Measurements from ENCODE around the gene SLC27A1.
"Not testable (repeated sequence)": the region's sequence is repeated elsewhere in the genome, so short reads cannot be mapped to it uniquely, and the experiment has no call there.

SLC27A1 gene

DNA sequence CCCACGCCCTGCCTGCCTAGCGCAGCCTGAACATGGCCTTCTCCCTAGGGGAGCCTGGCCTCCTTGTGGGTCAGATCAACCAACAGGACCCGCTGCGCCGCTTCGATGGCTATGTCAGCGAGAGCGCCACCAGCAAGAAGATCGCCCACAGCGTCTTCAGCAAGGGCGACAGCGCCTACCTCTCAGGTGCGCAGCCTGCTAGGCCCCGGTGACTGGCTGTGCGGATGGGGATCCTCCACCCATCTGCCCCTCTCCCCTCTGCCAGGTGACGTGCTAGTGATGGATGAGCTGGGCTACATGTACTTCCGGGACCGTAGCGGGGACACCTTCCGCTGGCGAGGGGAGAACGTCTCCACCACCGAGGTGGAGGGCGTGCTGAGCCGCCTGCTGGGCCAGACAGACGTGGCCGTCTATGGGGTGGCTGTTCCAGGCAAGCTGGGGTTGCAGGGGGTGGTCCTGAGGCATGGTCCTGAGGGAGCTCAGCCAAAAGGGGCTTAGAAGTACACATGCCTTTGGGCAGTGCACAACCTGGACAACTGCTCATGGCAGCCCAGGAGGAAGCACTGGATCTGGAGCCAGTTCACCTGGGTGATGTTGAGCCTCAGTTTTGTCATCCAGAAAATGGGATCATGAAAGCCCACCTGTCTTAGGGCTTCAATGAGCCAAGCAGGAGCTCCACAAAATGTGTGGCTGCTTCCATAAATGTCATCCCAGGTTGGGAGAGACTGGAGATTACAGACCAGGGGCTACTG, 30.3 kb downstream of the SLC27A1 start:
- TF ChIP-seq, protein P1, sequence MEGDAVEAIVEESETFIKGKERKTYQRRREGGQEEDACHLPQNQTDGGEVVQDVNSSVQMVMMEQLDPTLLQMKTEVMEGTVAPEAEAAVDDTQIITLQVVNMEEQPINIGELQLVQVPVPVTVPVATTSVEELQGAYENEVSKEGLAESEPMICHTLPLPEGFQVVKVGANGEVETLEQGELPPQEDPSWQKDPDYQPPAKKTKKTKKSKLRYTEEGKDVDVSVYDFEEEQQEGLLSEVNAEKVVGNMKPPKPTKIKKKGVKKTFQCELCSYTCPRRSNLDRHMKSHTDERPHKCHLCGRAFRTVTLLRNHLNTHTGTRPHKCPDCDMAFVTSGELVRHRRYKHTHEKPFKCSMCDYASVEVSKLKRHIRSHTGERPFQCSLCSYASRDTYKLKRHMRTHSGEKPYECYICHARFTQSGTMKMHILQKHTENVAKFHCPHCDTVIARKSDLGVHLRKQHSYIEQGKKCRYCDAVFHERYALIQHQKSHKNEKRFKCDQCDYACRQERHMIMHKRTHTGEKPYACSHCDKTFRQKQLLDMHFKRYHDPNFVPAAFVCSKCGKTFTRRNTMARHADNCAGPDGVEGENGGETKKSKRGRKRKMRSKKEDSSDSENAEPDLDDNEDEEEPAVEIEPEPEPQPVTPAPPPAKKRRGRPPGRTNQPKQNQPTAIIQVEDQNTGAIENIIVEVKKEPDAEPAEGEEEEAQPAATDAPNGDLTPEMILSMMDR (conservative IDR thresholded peaks at IDR 0.05) = no peak
- no peak overlapping the region for H3K27ac ChIP-seq

DNA sequence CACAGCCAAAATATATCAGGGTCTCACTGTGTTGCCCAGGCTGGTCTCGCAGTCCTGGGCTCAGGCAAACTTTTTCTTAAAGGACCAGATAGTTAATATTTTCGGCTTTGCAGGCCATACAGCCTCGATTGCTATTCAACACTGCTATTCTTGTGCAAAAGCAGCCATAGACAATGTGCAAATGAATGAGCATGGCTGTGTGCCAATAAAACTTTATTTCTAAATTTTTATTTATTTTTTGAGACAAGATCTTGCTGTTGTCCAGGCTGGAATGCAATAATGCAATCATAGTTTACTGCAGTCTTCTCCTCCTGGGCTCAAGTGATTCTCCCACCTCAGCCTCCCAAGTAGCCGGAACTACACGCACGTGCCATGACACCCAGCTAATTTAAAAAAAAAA, 32.9 kb downstream of the SLC27A1 start:
- H3K27ac ChIP-seq = no peak overlapping the region
- TF ChIP-seq, protein P1 (conservative IDR thresholded peaks at IDR 0.05) = no peak

DNA sequence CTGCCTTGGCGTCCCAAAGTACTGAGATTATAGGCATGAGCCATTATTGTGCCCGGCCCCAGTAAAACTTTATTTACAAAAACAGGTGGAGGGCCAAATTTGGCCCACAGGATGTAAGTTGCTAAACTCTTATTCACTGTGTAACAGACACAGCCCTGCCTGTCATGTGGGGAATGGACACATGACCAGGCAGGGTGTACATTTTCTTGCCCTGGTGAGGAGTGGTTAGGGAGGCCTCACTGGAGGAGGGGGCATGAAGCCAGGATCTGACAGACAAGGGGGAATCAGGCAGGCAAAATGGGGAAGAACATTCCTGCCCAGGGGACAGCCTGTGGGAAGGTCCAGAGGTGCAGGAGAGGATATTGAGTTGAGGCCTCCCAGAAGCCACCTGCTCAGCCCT, 33.7 kb downstream of the SLC27A1 start:
- TF ChIP-seq, protein P1 (conservative IDR thresholded peaks at IDR 0.05) = no peak
- H3K27ac ChIP-seq = no peak overlapping the region

DNA sequence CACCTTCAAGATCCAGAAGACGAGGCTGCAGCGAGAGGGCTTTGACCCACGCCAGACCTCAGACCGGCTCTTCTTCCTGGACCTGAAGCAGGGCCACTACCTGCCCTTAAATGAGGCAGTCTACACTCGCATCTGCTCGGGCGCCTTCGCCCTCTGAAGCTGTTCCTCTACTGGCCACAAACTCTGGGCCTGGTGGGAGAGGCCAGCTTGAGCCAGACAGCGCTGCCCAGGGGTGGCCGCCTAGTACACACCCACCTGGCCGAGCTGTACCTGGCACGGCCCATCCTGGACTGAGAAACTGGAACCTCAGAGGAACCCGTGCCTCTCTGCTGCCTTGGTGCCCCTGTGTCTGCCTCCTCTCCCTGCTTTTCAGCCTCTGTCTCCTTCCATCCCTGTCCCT, 34.1 kb downstream of the SLC27A1 start:
- no peak overlapping the region for H3K27ac ChIP-seq
- TF ChIP-seq, protein P1 (conservative IDR thresholded peaks at IDR 0.05) = no peak

DNA sequence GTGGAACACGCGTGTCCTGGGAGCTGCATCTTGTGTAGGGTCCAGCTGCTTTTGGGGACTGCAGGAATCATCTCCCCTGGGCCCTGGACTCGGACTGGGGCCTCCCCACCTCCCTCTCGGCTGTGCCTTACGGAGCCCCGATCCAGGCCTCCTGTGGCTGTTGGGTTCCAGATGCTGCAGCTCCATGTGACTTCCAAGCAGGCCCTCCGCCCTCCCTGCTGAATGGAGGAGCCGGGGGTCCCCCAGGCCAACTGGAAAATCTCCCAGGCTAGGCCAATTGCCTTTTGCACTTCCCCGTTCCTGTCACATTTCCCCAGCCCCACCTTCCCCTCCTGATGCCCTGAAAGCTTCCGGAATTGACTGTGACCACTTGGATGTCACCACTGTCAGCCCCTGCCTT, 34.9 kb downstream of the SLC27A1 start:
- TF ChIP-seq, protein P1 (conservative IDR thresholded peaks at IDR 0.05) = no peak
- no peak overlapping the region for H3K27ac ChIP-seq

DNA sequence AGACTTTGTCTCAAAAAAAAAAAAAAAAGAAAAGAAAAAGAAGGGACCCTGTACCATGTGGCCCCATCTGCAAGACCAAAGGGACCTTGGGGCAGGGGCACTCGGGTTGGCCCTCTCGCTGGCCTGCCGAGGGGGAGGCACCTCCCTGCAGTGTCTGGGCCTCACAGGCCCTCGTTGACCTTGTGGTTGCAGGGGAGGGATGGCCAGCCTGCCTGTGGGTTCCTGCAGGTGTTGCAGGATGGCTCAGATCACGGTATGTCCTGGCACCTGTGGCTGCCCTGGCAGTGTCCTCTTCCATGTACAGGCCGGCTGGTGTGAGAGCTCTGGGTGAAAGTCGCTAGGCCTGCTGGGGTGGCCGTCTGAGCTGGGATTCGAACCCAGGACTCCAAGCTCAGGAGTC, 36.4 kb downstream of the SLC27A1 start:
- TF ChIP-seq, protein P1 (conservative IDR thresholded peaks at IDR 0.05) = no peak
- no peak overlapping the region for H3K27ac ChIP-seq

DNA sequence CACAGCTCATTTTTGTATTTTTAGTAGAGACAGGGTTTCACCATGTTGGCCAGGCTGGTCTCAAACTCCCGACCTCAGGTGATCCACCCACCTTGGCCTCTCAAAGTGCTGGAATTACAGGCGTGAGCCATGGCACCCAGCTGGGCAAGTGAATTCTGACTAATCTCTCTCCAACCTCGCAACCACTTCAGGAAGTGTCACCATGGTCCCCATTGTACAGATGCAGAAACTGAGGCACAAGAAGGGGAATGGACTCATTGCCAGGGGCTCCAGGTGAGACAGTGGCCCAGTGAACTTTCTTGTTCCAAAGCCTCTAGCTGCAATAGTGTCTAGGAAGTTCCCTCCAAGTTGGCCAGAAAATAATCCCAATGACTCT, 38.2 kb downstream of the SLC27A1 start:
- H3K27ac ChIP-seq = not testable (repeated sequence)

DNA sequence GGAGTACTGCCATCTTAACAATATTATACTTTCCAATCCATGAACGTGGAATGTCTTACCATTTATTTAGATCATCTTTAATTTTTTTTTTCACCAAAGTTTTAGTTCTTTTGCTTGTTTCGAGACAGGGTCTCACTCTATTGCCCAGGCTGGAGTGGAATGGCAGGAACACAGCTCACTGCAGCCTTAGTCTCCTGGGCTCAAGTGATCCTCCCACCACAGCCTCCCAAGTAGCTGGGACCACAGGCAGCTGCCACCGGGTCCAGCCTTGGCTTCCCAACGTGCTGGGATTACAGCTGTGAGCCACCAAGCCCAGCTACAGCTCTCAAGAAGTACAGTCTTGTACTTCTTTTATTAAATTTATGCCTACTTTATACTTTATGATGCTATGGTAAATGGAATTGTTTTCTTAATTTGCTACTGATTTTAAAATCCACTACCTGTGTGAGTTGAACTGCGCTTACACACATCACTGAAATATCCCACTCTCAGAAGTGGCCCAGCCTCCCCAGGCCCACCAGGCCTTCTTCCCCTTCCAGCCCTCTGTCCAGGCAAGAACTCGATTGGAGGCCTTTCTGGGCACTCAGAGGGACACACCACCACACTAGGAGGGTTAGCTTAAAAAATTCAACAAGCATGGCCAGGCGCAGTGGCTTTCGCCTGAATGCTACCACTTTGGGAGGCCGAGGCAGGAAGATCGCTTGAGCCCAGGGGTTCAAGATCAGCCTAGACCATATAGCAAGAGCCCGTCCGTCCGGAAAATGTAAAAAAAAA, 40.1 kb downstream of the SLC27A1 start:
- TF ChIP-seq, protein P1 (conservative IDR thresholded peaks at IDR 0.05) = no peak
- peak overlapping the region; percentile 99 for H3K27ac ChIP-seq

Data from VCaP (cell line).